GM18526 (cell line): ENCODE results near the gene CSRP2.

Source experiments
- POLR2A ChIP-seq: IDR thresholded peaks from 3 replicates; pipeline ENCODE4 v1.6.1; 2011; ENCODE audit not compliant: insufficient read length; ENCODE audit errors: extremely low read depth

CSRP2 gene

GRCh38 chr12:76908303-76909017, 29.6 kb upstream of the CSRP2 start:
- TF ChIP-seq POLR2A: no peak

DNA sequence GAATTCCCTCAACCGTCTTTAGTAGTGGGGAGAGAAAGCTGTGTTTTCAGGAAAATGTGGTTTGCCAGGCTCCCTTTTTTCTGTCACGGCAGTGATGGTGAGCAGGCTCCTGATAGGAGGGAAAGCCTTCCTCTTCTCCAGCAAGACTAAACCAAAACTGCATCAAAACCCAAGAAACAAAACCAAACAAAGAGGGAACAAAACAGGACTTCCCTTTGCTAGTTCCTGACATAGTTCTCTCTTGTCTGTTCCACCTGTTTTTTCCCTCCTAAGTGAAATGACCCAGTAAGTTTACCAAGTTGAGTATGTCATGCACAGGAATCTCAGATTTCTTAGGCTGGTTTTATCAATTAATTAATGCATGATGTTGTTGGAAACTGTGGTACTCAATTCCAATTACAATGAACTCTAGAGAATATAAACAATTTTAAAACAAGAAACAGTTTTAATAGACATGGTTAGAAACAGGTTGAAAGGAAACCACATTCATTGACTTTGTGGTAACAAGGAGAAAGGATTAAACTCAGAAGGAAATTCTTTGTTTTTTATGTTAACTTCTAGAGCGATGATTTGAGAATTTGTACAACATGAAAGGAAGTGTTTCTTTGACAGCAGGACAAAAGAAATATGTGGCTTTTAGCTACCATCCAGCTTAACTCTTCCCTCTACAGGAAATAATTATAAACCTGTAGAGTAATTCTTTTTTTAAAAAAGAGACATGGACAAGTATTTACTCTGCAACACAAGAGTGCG, 23.0 kb upstream of the CSRP2 start:
- no peak for TF ChIP-seq POLR2A

DNA sequence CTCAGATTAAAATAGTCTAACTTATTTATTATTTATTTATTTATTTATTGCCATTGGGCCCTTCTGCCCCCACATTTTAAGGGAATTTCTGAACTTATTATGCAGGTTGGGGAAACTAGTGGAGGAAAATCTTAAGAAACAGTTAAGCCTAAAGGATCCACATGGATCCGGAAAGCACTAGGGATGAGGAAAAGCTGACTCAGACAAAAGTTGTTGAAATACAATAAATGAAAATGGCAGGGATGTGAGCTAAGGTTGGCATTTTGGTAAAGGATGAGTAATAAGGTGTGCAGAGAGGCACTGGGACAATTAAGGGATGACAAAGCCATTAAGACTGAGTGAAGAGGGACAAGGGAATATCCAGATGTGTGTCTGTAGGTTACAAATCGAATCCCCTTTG, 20.7 kb upstream of the CSRP2 start:
- no peak for TF ChIP-seq POLR2A

- TF ChIP-seq POLR2A: no peak
Observed at GRCh38 chr12:76898442-76898841, 19.6 kb upstream of the CSRP2 start.

DNA sequence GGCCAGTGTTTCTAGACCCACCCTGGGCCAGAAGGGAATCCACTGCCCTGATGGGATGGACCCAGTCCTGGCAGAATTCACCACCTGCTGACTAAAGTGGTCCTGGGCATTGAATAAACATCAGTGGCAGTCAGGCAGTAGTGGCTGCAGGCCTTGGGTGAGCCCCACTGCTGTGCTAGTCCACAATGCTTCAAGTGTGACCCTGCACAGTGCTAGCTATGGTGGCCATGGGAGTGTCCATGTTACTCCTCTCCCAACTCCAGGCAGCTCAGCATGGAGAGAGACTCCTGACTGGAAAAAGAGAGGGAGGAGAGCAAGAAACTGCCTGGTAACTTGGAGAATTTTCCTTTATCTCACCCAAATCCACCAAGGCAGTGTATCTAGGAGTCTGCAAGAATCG, 17.5 kb upstream of the CSRP2 start:
- TF ChIP-seq POLR2A: no peak

DNA sequence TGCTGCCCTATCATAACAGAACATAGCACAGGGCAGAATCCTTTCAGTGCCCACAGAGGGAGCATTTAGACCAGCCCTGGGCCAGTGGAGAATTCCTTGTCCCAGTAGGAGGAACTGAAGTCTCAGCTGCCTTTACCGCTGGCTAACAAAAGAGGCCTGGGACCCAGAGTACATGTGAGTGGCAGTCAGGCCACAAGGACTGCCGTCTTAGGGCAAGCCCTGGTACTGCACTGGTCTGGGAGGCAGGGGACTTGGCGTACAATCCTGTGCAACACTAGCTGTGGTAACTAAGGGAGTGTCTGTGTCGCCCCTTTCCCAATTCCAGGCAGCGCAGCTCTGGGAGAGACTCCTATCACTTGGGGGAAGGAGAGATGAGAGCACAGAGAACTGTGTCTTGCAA, 17.0 kb upstream of the CSRP2 start:
- no peak for TF ChIP-seq POLR2A

- TF ChIP-seq POLR2A: no peak
Observed at GRCh38 chr12:76891609-76892008, 12.8 kb upstream of the CSRP2 start.

GRCh38 chr12:76890151-76891143, 11.6 kb upstream of the CSRP2 start:
- no peak for TF ChIP-seq POLR2A

GRCh38 chr12:76888775-76889174, 10.0 kb upstream of the CSRP2 start:
- no peak for TF ChIP-seq POLR2A

DNA sequence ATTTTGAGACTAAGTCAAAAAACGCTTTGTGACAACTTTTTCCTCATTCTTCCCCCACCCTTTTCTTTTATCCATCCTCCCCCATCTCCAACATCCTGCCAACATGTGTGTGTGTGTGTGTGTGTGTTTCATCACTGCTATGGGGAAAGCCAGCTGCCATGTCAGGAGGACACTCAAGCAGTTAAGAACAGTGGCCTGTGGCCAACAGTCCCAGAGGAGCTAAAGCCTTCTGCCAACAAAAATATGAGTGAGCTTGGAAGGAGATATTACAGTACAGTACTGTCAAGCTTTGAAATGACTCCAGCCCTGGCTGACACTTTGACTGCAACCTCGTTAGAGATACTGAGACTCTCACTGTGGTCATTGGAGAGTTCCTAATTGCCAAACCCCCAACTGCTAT, 5.0 kb upstream of the CSRP2 start:
- no peak for TF ChIP-seq POLR2A

DNA sequence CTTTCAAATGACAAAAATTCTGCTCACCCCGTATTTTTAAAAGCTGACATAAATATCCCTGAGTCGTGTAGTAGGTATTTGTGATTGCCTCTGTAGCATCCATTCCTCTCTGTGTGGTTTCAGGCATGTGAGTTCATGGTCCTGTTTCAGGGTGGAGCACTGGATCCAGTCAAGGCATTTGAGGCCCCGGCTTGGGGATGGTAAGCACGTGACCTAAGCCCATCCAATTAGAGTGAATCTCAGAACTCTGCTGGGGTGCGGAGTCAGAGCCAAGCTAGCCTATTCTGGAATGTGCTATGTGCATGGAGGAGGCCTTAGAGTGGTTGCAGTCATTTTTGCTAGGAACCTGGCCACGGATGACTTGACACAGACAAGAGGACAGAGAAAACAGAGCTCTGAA, 4.3 kb upstream of the CSRP2 start:
- no peak for TF ChIP-seq POLR2A

- no peak for TF ChIP-seq POLR2A
Observed at GRCh38 chr12:76882367-76882766, 3.5 kb upstream of the CSRP2 start.

GRCh38 chr12:76881142-76881541, 2.3 kb upstream of the CSRP2 start:
- no peak for TF ChIP-seq POLR2A

DNA sequence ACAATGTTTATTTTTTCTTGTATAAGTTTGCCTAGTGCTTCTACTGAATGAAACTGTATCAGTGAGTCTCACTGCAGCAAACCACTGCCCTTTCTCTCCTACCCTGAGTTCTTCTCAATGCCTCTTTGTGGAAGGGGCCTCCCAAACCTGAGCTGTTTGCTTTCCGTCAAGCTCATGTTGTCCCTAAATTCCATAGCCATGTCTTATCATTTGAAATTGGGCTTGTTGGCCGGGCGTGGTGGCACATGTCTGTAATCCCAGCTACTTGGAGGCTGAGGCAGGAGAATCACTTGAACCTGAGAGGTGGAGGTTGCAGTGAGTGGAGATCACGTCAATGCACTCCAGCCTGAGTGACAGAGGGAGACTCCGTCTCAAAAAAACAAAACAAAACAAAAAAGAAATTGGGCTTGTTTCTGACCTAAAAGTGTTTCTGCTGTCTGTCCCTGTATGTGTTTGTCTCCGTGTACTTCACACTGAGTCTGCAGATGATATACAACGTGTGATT, 1.8 kb upstream of the CSRP2 start:
- no peak for TF ChIP-seq POLR2A
